ENCODE results near the gene MTAP.

MTAP gene

DNA sequence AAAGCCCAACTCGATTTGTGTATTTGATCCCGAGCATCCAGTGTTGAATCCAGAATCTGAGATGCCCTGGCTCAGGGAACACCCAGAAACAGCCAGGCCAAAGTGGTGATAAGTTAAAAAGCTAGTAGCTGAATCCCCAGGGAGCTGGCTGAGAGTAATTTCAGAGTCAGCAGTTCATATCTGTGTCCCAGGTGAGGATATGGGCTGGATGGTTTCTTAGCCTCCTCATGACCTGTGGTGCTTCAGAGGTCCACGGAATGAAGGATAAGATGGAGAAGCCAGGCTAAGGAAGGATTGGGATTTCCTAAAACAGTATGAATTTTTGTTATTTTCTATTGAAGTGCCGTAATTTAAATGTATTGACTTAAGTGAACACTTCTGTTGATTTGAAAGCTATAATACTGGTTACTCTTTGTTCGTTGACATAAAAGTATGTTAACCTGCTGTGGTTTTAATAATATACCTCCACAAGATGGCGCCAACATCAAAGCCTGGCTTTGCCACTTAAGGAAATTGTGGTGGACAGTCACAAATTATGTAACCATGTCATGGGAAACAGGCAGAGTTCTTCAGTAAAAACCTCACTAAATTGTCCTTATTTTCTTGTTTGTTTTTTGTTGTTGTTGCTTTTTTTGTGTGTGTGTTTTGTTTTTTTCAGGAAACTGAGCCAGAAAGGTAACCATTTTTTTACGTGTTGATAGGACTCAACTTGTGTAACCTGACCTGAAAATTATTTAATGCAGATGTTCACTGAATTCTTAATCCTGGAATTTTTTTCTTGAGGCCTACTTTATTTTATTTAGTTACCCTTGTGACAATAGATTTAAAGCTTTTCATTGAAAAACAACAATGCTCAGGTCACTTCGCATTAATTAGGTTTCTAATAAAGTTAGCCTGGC, 11.4 kb downstream of the MTAP start:
- no peaks in the 10 kb centered on the region for H3K27me3 ChIP-seq (ENCODE audit: insufficient read depth, low read depth, severe bottlenecking)
- H3K27ac ChIP-seq = no peak overlapping the region
- no peaks in the 10 kb centered on the region for H3K9me3 ChIP-seq (ENCODE audit: severe bottlenecking)
- peak; percentile 57 for DNase-seq
- no peak overlapping the region for H3K4me3 ChIP-seq (ENCODE audit: low read depth, low read length)
- TF ChIP-seq, protein P1, sequence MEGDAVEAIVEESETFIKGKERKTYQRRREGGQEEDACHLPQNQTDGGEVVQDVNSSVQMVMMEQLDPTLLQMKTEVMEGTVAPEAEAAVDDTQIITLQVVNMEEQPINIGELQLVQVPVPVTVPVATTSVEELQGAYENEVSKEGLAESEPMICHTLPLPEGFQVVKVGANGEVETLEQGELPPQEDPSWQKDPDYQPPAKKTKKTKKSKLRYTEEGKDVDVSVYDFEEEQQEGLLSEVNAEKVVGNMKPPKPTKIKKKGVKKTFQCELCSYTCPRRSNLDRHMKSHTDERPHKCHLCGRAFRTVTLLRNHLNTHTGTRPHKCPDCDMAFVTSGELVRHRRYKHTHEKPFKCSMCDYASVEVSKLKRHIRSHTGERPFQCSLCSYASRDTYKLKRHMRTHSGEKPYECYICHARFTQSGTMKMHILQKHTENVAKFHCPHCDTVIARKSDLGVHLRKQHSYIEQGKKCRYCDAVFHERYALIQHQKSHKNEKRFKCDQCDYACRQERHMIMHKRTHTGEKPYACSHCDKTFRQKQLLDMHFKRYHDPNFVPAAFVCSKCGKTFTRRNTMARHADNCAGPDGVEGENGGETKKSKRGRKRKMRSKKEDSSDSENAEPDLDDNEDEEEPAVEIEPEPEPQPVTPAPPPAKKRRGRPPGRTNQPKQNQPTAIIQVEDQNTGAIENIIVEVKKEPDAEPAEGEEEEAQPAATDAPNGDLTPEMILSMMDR (IDR thresholded peaks at IDR 0.05; ENCODE audit: low read depth, low read length) = peak; percentile 49; the same call in 1 of the 2 replicates
- H3K36me3 ChIP-seq = no peaks in the 10 kb centered on the region

- H3K9me3 ChIP-seq (ENCODE audit: severe bottlenecking) = no peaks in the 10 kb centered on the region
- H3K27ac ChIP-seq = no peak overlapping the region
- no peak for DNase-seq
- no peak overlapping the region for H3K4me3 ChIP-seq (ENCODE audit: low read depth, low read length)
- TF ChIP-seq, protein P1 (IDR thresholded peaks at IDR 0.05; ENCODE audit: low read depth, low read length) = no peak
- no peaks in the 10 kb centered on the region for H3K36me3 ChIP-seq
- no peaks in the 10 kb centered on the region for H3K27me3 ChIP-seq (ENCODE audit: insufficient read depth, low read depth, severe bottlenecking)
Measured at GRCh38 chr9:21815643-21816042, 13.2 kb downstream of the MTAP start.

GRCh38 chr9:21817176-21817575, 14.7 kb downstream of the MTAP start:
- Histone ChIP-seq H3K9me3 (ENCODE audit: severe bottlenecking) (no peaks in the 10 kb centered on the region), H3K36me3 (no peaks in the 10 kb centered on the region), H3K27ac (no peak overlapping the region), H3K27me3 (ENCODE audit: insufficient read depth, low read depth, severe bottlenecking) (no peaks in the 10 kb centered on the region), H3K4me3 (ENCODE audit: low read depth, low read length) (no peak overlapping the region)
- no peak for DNase-seq
- TF ChIP-seq, protein P1 (IDR thresholded peaks at IDR 0.05; ENCODE audit: low read depth, low read length) = no peak

DNA sequence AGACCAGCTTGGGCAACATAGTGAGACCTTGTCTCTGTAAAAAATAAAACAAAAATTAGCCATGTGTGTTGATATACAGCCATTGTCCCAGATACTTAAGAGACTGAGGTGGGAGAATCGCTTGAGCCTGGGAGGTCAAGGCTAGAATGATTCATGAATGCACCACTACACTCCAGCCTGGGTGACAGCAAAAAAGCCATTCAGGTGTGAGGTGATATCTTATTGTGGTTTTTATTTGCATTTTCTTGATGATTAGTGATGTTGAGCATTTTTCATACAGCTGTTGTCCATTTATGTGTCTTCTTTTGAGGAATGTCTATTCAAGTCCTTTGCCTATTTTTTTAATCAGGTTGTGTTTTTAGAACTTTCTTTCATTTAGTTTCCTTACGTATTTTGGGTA, 23.2 kb downstream of the MTAP start:
- DNase-seq = no peak
- Histone ChIP-seq H3K36me3 (no peaks in the 10 kb centered on the region), H3K9me3 (ENCODE audit: severe bottlenecking) (no peaks in the 10 kb centered on the region), H3K27ac (no peak overlapping the region), H3K4me3 (ENCODE audit: low read depth, low read length) (no peak overlapping the region), H3K27me3 (ENCODE audit: insufficient read depth, low read depth, severe bottlenecking) (peaks cover 5% of the 10 kb centered on the region)
- TF ChIP-seq, protein P1 (IDR thresholded peaks at IDR 0.05; ENCODE audit: low read depth, low read length) = no peak

DNA sequence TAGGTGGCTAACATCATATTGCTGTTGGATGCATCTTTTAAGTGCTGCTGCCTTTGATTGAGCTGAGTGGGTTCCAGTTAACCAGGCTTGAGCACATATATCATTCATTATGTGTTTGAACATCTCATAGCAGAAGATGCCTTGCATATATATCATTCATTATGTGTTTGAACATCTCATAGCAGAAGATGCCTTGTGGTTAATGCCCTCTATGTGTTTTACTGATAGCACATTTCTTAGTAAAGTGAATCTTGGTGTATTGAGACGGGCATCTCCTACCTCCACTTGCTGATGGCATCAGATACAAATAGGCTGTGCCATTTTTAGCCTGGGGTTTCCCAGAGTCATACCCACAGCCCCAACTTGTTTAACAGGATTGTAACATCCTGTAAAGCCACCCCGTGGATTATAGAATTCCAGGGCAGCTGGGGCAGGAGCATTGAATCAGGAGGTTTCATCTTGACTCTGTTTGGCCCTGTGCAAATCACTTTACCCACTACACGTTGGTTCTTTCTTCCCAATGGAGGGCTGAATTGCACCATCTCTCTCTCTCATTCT, 26.5 kb downstream of the MTAP start:
- TF ChIP-seq, protein P1 (IDR thresholded peaks at IDR 0.05; ENCODE audit: low read depth, low read length) = no peak
- peaks cover 8% of the 10 kb centered on the region for H3K27me3 ChIP-seq (ENCODE audit: insufficient read depth, low read depth, severe bottlenecking)
- H3K4me3 ChIP-seq (ENCODE audit: low read depth, low read length) = no peak overlapping the region
- no peaks in the 10 kb centered on the region for H3K36me3 ChIP-seq
- DNase-seq = no peak
- H3K9me3 ChIP-seq (ENCODE audit: severe bottlenecking) = no peaks in the 10 kb centered on the region
- no peak overlapping the region for H3K27ac ChIP-seq
